Stomach (tissue), 4 donors: ENCODE data around the gene TANGO6.

ENCODE experiments used
- CTCF ChIP-seq, 7 experiments: fragments of 450-650 bp in 4 of 7; fragments of 200-600 bp in 3 of 7; sonication (generic) in 3 of 7; IDR thresholded peaks; one replicate each; pipeline ENCODE4 v1.5.1; 2016 to 2019; ENCODE audit warnings: antibody characterized with exemption in 7 of 7, control low read depth in 2 of 7, mild to moderate bottlenecking in 1 of 7
- POLR2A ChIP-seq, 4 donors: fragments of 450-650 bp; IDR thresholded peaks; one replicate each; pipeline ENCODE4 v1.6.1; 2016; ENCODE audit warnings: antibody characterized with exemption in 4 of 4, control low read depth in 2 of 4, mild to moderate bottlenecking in 1 of 4, moderate library complexity in 1 of 4

DNA sequence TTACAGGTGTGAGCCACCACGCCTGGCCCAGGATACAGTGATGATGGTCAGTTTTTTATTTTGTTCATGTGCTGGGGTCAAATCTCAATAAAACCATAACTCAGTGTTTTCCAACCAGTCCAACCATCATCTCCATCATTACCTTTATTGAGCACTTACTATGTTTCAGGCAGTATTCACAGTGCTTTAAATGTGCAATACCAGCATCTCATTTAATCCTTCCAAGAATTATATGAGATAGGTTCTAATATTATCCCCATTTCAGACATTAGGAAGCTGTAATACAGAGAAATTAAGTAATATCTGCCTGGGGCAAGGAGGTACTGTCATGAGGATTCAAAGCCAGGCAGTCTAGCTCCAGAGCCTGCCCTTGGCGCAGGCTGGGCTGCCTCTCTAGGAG lies 36.9 kb upstream of the TANGO6 start:
- no peak for TF ChIP-seq CTCF (IDR thresholded peaks at IDR 0.05)
- no peak for TF ChIP-seq POLR2A (IDR thresholded peaks at IDR 0.05)
